Measurements from ENCODE around the gene TAF3. TPM values are rescaled to one million over a fixed set of nuclear protein-coding genes. Genes with fewer than 3 reads are reported as not detected.
"Not testable (repeated sequence)": the region's sequence is repeated elsewhere in the genome, so short reads cannot be mapped to it uniquely, and the experiment has no call there.

Gene TAF3
- total RNA-seq, 1 donor from 2014 or later = 12.6 TPM

DNA sequence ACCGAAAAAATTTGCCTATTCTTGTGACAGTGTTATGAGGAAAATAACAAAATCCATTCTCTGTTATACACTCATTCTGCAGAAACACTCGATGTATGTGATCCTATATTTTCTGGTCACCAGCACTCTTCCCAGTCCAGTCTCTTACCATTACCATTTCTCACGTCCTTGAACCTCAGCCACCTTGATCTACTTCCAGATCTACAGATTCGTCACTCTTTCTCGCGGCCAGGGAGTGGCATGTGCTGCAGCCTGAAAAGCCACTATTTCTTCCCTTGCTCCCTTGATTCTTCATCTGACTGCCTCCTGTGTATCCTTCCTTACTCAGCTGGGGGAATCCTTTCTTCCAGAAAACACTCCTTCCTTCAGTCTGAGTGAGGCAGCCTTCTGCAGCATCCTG is 14.1 kb upstream of the TAF3 start:
- DNase-seq (no peak), ATAC-seq (ENCODE audit: low read depth) (no peak)
- no peaks in the 10 kb centered on the region for H3K4me1 Mint-ChIP-seq
- ChIA-PET CTCF (no interaction called here), POLR2A (no interaction called here)
- no peak overlapping the region for H3K4me3 Mint-ChIP-seq
- H3K9me3 Mint-ChIP-seq = no peaks in the 10 kb centered on the region
- intact Hi-C loops (cut with micrococcal nuclease) = no loop called here
- H3K27me3 Mint-ChIP-seq = no peaks in the 10 kb centered on the region
- H3K36me3 Mint-ChIP-seq (ENCODE audit: low read depth) = peaks cover 73% of the 10 kb centered on the region
- TF ChIP-seq, protein P1, sequence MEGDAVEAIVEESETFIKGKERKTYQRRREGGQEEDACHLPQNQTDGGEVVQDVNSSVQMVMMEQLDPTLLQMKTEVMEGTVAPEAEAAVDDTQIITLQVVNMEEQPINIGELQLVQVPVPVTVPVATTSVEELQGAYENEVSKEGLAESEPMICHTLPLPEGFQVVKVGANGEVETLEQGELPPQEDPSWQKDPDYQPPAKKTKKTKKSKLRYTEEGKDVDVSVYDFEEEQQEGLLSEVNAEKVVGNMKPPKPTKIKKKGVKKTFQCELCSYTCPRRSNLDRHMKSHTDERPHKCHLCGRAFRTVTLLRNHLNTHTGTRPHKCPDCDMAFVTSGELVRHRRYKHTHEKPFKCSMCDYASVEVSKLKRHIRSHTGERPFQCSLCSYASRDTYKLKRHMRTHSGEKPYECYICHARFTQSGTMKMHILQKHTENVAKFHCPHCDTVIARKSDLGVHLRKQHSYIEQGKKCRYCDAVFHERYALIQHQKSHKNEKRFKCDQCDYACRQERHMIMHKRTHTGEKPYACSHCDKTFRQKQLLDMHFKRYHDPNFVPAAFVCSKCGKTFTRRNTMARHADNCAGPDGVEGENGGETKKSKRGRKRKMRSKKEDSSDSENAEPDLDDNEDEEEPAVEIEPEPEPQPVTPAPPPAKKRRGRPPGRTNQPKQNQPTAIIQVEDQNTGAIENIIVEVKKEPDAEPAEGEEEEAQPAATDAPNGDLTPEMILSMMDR (IDR thresholded peaks at IDR 0.05) = no peak
- no peak overlapping the region for H3K27ac Mint-ChIP-seq

DNA sequence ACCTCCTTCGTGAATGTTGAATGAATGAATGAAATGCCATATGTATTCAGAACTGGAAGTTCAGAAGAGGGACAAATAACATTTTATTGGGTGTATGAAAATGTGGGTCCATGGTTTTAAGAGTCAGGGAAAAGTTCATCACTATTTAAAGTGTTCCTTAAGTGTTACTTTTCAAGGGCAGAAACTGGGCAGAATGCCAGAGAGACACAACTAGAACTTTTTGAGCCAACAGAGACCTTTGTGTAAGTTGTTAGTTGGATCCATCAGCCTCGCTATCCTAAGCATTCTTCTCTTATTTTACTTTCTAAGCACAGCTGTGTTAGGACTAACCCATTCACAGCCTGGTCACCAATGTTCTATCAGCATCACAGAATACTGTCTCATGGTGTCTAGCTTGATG is 13.6 kb upstream of the TAF3 start:
- no peaks in the 10 kb centered on the region for H3K9me3 Mint-ChIP-seq
- TF ChIP-seq, protein P1 (IDR thresholded peaks at IDR 0.05) = no peak
- no peaks in the 10 kb centered on the region for H3K4me1 Mint-ChIP-seq
- no peaks in the 10 kb centered on the region for H3K27me3 Mint-ChIP-seq
- POLR2A ChIA-PET = no interaction called here
- DNase-seq = no peak
- no peak overlapping the region for H3K4me3 Mint-ChIP-seq
- ATAC-seq (ENCODE audit: low read depth) = no peak
- intact Hi-C loops (cut with micrococcal nuclease) = no loop called here
- CTCF ChIA-PET = no interaction called here
- H3K27ac Mint-ChIP-seq = no peak overlapping the region
- H3K36me3 Mint-ChIP-seq (ENCODE audit: low read depth) = peaks cover 72% of the 10 kb centered on the region

DNA sequence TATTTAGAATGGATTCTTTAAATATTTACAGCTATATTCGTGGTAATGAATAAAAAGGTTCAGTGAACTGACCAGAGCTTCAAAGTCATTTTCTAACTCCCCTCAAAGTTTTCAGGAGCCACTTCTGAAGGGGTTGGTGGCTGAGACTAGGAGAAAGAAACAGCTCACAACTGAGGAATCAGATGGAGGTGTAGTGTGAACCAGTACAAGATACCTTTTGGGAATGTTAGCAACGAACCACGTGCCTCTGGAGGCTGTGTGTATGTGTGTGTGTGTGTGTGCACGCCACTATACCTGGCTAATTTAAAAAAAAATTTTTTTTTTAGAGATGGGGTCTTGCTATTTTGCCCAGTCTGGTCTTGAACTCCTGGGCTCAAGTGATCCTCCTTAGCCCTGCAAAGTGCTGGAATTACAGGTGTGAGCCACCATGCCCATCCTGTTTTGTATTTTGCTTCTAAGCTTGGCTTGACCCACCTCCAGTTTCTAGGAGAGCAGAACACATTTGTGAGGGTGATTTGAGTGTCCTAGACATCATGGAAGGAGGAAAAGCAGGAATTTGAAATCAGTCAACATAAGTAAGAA is 9.5 kb upstream of the TAF3 start:
- no peak for ATAC-seq (ENCODE audit: low read depth)
- no peak for DNase-seq
- Mint-ChIP-seq H3K36me3 (ENCODE audit: low read depth) (peaks cover 38% of the 10 kb centered on the region), H3K4me1 (no peaks in the 10 kb centered on the region), H3K27ac (no peak overlapping the region), H3K9me3 (no peaks in the 10 kb centered on the region), H3K27me3 (peaks cover 2% of the 10 kb centered on the region), H3K4me3 (no peak overlapping the region)
- intact Hi-C loops (cut with micrococcal nuclease) = no loop called here
- POLR2A ChIA-PET = interaction anchor here (1.6 kb wide), 1 partner anchor 9 kb away, joined by 10 read pairs; the partner anchor contains the start of gene TAF3
- TF ChIP-seq, protein P1 (IDR thresholded peaks at IDR 0.05) = no peak
- CTCF ChIA-PET = no interaction called here

DNA sequence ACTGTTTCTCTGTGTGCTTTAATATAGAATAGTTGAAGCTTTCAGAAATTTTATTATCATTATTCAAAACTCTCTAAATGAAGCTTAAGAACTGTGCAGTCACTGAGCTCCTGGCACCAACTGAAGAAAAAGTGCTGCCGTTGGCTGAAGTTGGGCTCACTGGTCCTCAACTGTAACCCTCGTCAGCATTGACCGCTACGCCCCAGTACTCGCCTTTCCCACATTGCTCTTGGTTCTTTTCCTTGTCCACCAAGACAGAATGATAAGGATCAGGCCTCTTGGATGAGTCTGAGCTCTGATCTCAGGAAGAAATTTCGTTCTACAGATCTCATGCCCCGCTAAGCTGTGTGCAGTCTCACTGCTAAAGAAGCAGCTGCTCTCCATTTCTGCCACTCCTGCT is 7.9 kb upstream of the TAF3 start:
- Mint-ChIP-seq H3K36me3 (ENCODE audit: low read depth) (peaks cover 23% of the 10 kb centered on the region), H3K4me3 (no peak overlapping the region), H3K27ac (no peak overlapping the region), H3K27me3 (peaks cover 7% of the 10 kb centered on the region), H3K4me1 (no peaks in the 10 kb centered on the region), H3K9me3 (no peaks in the 10 kb centered on the region)
- intact Hi-C loops (cut with micrococcal nuclease) = loop anchor here (10.0 kb wide), 1 partner anchor 1406 kb away; no protein-coding TSS in a partner anchor
- CTCF ChIA-PET = no interaction called here
- ATAC-seq (ENCODE audit: low read depth) (no peak), DNase-seq (no peak)
- POLR2A ChIA-PET = no interaction called here
- TF ChIP-seq, protein P1 (IDR thresholded peaks at IDR 0.05) = no peak

DNA sequence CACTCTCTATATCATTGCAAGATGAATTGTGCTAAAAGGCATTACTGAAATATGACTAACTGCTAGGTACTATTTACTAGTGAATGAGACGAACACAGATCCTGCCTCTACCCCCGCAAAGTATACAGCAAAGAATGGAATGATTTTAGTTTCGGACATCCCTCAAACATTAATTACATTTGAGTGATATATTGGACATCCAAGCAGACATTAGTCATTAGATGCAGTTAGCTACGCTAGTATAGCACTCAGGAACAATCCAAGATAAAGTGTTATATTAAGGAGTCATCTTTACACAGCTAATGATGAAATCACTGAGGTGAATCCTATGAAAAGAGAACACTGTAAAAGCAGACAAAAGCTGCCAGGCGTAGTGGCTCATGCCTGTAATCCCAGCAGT is 7.3 kb upstream of the TAF3 start:
- CTCF ChIA-PET = no interaction called here
- H3K4me3 Mint-ChIP-seq = no peak overlapping the region
- no peaks in the 10 kb centered on the region for H3K4me1 Mint-ChIP-seq
- H3K27ac Mint-ChIP-seq = no peak overlapping the region
- peaks cover 23% of the 10 kb centered on the region for H3K36me3 Mint-ChIP-seq (ENCODE audit: low read depth)
- no peak for DNase-seq
- H3K27me3 Mint-ChIP-seq = peaks cover 7% of the 10 kb centered on the region
- no peaks in the 10 kb centered on the region for H3K9me3 Mint-ChIP-seq
- POLR2A ChIA-PET = no interaction called here
- TF ChIP-seq, protein P1 (IDR thresholded peaks at IDR 0.05) = no peak
- intact Hi-C loops (cut with micrococcal nuclease) = loop anchor here (10.0 kb wide), 1 partner anchor 1406 kb away; no protein-coding TSS in a partner anchor
- ATAC-seq (ENCODE audit: low read depth) = no peak

DNA sequence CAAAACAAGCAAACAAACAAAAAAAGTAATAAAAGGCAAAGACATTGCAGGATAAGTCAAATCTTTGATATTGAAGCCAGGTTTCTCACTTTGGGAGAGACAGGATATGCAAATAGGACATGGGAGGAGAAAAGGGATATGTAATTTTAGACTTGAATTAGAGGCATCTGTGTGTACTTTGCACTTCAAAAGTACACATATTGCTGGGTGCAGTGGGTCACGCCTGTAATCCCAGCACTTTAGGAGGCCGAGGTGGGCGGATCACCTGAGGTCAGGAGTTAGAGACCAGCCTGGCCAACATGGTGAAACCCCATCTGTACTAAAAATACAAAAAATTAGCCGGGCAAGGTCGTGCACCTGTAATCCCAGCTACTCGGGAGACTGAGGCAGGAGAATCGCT is 6.6 kb upstream of the TAF3 start:
- H3K4me1 Mint-ChIP-seq; H3K9me3 Mint-ChIP-seq; CTCF ChIA-PET; H3K27me3 Mint-ChIP-seq; H3K4me3 Mint-ChIP-seq; DNase-seq; H3K27ac Mint-ChIP-seq; ATAC-seq (ENCODE audit: low read depth): not testable (repeated sequence)
- intact Hi-C loops (cut with micrococcal nuclease) = loop anchor here (10.0 kb wide), 1 partner anchor 1407 kb away; no protein-coding TSS in a partner anchor
- POLR2A ChIA-PET = interaction anchor here (0.7 kb wide), 1 partner anchor 1922 kb away, joined by 3 read pairs; the partner anchor contains the start of gene ANKRD16
- H3K36me3 Mint-ChIP-seq (ENCODE audit: low read depth) = peaks cover 21% of the 10 kb centered on the region

Data from activated B cell treated with CpG ODN at 0.5 μM for 24 hours (primary cell).